ENCODE data around the gene SREK1. TPM values are rescaled to one million over a fixed set of nuclear protein-coding genes. Genes with fewer than 3 reads are reported as not detected.

Gene SREK1
- total RNA-seq, 2 donors from 2014 or later, result 51.4 to 57.5 TPM

GRCh38 chr5:66232275-66232674 is 88.2 kb downstream of the SREK1 start:
- no peak overlapping the region for H3K9ac ChIP-seq (ENCODE audit: low read depth in 2 of 2, low read length in 2 of 2)
- no peaks in the 10 kb centered on the region for H3K4me1 ChIP-seq
- H3K4me3 ChIP-seq, result no peak overlapping the region
- no peaks in the 10 kb centered on the region for H3K9me3 ChIP-seq
- DNase-seq, result no peak
- intact Hi-C loops (cut with DNase I), result no loop called here
- TF ChIP-seq CTCF (IDR thresholded peaks at IDR 0.05), result no peak
- H3K27ac ChIP-seq, result no peak overlapping the region
- no peaks in the 10 kb centered on the region for H3K27me3 ChIP-seq
- no peaks in the 10 kb centered on the region for H3K36me3 ChIP-seq

GRCh38 chr5:66232706-66233445 is 88.8 kb downstream of the SREK1 start:
- no peaks in the 10 kb centered on the region for H3K9me3 ChIP-seq
- H3K4me1 ChIP-seq, result no peaks in the 10 kb centered on the region
- no peaks in the 10 kb centered on the region for H3K36me3 ChIP-seq
- no peaks in the 10 kb centered on the region for H3K27me3 ChIP-seq
- intact Hi-C loops (cut with DNase I), result no loop called here
- H3K27ac ChIP-seq, result no peak overlapping the region
- no peak for DNase-seq
- H3K9ac ChIP-seq (ENCODE audit: low read depth in 2 of 2, low read length in 2 of 2), result no peak overlapping the region
- TF ChIP-seq CTCF (IDR thresholded peaks at IDR 0.05), result no peak
- no peak overlapping the region for H3K4me3 ChIP-seq

Other genes starting within 250 kb of the SREK1 start
- gene ERBIN, start 217.7 kb upstream of the SREK1 start, total RNA-seq, result 100 to 1,000 TPM in 1 of 2 donors, 10 to 100 TPM in 1; 69.3 to 110 TPM

Measured in colonic mucosa (tissue), 4 donors.